Stimulated activated CD4-positive, alpha-beta T cell treated with anti-CD3 and anti-CD28 coated beads, Interleukin-4, amount 100 ng/mL, for 24 hours (primary cell): ENCODE results near the gene FAM131A.

Source experiments
- DNase-seq: peaks from one replicate; pipeline ENCODE4 v3.0.0-alpha.2; 2020

The FAM131A gene

GRCh38 chr3:184343200-184343876 lies 5.9 kb downstream of the FAM131A start:
- no peak for DNase-seq

- no peak for DNase-seq
These were observed 7.3 kb downstream of the FAM131A start for GRCh38 chr3:184344579-184345316.

DNA sequence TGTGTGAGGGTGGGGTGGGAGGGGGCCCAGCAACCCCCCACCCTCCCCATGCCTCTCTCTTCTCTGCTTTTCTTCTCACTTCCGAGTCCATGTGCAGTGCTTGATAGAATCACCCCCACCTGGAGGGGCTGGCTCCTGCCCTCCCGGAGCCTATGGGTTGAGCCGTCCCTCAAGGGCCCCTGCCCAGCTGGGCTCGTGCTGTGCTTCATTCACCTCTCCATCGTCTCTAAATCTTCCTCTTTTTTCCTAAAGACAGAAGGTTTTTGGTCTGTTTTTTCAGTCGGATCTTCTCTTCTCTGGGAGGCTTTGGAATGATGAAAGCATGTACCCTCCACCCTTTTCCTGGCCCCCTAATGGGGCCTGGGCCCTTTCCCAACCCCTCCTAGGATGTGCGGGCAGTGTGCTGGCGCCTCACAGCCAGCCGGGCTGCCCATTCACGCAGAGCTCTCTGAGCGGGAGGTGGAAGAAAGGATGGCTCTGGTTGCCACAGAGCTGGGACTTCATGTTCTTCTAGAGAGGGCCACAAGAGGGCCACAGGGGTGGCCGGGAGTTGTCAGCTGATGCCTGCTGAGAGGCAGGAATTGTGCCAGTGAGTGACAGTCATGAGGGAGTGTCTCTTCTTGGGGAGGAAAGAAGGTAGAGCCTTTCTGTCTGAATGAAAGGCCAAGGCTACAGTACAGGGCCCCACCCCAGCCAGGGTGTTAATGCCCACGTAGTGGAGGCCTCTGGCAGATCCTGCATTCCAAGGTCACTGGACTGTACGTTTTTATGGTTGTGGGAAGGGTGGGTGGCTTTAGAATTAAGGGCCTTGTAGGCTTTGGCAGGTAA lies 8.1 kb downstream of the FAM131A start:
- no peak for DNase-seq

- no peak for DNase-seq
These were observed 9.2 kb downstream of the FAM131A start for GRCh38 chr3:184346480-184347190.

DNA sequence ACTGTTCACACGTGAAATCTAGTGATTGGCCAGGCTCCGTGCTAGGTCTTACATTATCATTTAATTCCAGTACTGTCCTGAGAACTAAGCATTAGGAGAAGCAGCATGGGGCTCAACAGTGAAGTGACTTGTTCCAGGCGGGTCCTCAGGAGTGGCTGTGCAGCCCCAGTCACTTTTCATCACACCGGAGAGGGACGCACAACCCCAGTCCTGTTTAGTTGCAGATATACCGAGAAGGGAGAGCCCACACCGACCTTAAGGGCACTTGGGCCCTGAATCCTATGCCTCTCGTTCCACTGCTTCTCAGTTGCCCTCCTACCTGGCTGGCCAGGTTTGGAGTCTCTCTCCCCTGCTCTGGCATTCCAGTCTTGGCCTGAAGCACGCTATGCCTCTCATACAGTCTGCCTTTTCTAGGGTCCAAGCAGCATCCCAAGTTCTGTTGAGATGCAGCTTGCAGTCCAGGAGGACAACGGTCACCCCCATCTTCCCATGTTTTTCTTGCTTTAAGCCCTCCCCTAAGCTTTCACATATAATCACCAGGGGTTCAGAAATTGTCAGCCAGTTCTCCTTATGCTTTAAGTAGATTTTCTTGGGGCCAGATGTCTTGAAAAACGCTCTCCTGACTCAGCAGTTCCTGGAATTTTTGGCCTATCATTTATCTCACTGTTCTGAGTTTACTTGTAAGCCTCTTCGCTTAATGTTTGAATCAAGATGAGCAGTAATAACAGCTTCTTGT lies 10.1 kb downstream of the FAM131A start:
- DNase-seq: no peak

- DNase-seq: no peak
These were observed 10.6 kb downstream of the FAM131A start for GRCh38 chr3:184348057-184348382.

- DNase-seq: no peak
These were observed 12.4 kb downstream of the FAM131A start for GRCh38 chr3:184349563-184350470.

GRCh38 chr3:184350618-184351017 lies 13.2 kb downstream of the FAM131A start:
- no peak for DNase-seq

DNA sequence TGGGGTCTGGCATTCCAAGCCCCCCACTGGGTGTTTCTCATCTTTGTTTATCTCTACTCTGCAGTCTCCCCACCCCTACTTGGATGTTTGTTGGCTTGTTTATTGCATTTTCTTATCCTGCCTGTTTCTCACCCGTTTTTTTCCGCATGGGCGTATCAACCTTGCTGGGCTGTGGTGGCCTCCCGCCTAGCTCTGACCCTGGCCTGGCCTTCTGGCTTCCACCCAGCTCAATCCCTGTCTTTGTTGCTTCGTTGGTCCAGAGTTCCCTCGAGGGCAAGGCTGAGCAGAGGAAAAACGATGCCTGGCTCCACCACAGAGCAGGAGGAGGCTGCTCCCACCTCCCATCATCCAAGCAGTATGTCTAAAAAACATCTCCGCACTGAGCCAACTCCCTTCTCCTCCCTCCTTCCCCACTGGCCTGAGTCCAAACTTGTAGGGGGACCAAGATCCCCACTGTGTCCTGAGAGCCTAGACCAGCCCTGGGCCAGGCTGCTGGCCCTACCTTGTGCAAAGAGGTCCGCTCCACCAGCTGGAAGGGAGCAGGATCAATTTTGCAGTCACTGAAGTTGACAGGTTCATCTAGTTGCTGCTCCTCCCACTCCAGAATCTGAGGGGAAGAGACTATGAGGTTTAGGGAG lies 14.2 kb downstream of the FAM131A start:
- DNase-seq: no peak

DNA sequence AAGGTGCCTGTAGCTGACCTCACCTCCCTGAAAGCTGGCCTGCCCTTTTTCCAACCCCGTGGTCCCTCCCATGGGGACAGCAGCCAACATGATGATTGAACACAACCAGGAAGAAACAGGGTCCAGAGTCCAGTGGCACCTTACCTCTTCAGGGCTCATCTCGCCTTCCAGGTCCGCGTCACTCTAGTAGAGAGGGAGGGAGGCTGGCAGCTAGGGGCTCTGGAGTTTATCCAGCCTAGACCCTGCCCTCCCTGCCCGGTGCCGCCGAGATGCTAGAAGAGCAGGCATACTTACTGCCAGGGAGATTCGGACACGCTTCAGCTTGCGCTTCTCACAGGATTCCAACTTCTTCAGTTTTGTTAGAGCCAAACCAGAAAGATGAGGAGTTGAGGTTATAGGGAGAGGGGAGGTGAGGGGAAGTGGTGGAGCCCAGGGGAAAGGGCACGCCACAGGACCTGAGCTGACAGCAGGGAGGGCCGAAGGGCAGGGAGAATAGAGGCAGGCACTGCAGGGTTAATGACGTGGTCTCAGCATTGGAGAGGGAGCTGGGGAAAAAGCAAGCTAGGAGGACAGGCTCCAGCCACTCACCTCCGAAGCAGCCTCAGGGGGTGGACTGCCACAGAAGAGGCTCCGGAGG lies 14.9 kb downstream of the FAM131A start:
- no peak for DNase-seq

GRCh38 chr3:184352897-184353545 lies 15.6 kb downstream of the FAM131A start:
- DNase-seq: no peak

DNA sequence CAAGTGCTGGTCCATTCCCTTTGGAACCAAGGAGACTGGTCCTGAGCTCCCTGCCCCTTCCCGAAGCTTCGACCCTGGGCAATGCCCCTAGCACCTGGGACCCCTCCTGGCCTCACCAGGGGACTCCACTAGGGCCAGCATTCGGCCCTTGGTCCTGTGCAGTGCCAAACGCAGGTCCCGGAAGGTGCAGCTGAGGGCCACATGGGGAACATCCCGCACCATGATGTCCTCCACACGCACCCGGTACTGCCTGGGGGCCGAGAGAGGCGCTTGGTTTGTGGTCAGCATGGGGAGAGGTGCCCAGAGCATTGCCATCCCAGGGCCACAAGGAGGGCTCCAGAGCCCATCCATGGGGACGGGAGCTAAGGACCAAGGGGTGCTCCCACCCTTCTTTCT lies 16.1 kb downstream of the FAM131A start:
- DNase-seq: no peak

DNA sequence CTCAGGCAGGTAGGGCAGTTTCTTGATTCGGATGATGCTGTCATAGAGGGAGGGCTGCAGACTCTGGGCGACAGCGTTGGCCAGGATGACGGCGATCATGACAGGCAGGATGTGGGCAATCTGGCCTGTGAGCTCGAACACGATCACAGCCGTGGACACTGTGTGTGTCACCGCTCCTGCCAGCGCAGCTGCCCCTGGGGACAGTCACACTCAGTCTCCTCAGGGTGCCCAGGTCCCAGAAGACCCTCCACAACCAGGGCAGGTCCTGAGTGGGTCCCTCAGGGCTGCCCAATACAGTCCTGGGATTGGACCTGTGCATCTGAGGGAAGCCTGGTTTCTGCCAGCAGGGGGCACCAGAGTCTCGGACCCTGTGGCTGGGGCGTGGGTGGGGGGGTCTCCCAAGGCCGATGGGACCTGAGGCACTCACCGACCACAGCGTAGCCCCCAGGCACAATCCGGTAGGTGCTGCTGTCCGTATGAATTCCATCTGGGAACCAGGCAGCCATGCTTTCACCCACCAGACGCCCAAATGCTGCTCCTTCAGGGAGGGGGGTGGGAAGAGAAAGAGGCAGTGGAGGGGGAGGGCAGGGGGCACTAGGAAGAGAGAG lies 16.8 kb downstream of the FAM131A start:
- DNase-seq: peak; percentile 71

GRCh38 chr3:184354754-184355153 lies 17.4 kb downstream of the FAM131A start:
- DNase-seq: no peak

GRCh38 chr3:184355261-184356040 lies 18.1 kb downstream of the FAM131A start:
- no peak for DNase-seq

DNA sequence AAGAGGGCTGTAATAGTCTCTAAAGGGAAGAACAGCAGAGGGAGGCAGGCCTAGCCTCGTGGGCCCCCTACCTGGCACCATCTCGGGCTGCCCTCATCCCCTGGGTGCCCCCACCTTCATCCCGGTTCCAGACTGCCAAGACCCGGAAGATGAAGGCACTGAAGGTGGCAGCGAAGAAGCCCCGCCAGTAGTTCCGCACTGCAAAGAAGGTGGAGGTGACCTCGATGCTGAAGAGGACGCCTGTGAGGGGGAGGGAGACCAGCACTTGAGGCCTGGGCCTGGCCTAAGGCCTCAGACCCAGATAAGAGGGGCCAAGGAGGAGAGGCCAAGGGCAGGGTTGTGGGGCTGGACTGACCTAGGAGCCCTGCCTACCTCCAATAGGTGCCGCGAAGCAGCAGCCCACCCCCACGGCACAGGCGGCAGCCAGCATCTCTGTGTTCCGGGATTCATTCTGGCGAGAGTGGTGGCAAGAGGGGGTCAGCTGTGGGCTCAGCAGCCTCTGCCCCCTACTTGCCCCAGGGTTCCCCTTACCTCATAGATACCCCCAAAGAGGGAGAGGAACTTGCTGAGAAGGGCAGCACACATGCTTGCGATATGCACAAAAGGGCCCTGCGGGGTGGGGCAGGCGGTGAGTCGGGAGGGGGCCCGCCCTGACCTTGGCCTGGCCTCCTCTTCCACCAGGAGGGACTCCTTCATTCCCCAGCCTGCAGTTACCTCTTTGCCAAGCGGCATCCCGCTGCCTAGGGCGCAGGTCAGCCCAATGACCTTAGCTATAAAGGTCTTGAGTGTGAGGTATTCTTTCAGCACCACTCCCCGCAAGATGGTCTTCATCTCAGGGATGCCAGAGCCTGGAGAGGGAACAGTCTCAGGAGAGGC lies 20.1 kb downstream of the FAM131A start:
- DNase-seq: no peak

DNA sequence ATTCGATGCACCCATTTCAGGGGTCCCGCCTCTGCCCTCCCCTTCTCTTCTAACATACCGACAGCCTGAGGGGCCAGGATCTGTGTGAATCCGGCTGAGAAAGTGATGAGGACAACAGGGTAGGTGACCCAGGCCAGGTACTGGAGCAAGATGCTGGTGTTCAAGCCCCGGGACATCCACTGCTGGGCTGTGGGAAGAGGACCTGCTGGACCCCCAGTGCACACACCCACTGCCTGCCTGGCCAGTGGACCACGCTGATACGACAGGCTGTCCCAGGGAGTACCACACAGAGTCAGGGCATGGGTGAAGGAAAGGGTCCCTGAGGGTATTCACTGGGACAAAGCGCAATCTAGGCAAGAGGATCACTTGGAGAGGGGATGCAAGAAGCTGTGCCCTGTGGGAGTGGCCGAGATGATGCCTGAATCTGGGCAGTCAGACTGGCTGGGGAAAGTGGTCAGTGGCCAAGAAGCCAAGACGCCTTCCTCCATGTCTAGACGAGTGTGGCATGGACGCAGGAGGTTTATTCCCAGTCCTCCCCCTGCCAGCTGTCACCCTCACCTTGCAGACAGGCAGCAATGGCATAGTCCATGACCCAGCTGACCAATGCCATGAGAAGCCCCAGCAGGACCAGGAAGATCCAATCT lies 20.8 kb downstream of the FAM131A start:
- DNase-seq: no peak
